Amniotic epithelial cell (primary cell): ENCODE measurements around the gene C1QTNF1.
A peak's percentile ranks its signal among the peaks of the same experiment; 100 is the strongest.
"Not testable (repeated sequence)": the region's sequence is repeated elsewhere in the genome, so short reads cannot be mapped to it uniquely, and the experiment has no call there.

Experiments
- DNase-seq: peaks from one replicate; pipeline ENCODE4 v3.0.0-alpha.2; 2010; ENCODE audit warnings: low read depth

Gene C1QTNF1

DNA sequence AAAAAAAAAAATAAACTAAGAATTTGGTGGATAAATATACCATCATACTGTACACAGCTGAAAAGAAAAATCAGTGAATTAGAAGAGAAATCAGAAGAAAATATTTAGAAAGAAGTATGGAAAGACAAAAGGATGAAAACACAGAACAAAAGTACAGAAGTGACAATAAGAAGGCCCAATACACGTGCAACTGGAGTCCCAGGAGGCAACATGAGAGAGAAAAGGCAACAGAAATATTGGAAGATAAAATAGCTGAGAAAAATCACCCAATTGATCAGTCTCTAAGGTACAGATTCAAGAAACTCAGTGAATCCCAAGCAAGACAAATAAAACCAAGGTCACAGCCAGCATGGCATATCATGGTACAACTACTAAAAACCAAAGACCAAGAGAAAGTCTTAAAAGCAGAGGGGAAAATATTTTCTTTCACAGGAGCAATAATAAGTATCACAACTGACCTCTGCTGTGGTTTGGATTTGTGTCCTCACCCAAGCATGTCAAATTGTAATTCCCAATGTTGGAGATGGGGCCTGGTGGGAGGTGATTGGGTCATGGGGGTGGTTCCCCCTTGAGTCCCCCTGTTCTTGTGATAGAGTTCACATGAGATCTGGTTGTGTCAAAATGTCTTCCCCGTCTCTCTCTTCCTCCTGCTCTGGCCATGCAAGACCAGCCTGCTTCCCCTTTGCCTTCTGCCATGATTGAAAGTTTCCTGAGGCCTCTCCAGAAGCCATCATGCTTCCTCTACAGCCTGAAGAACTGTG lies 30.4 kb downstream of the C1QTNF1 start:
- DNase-seq: peak; percentile 29

DNA sequence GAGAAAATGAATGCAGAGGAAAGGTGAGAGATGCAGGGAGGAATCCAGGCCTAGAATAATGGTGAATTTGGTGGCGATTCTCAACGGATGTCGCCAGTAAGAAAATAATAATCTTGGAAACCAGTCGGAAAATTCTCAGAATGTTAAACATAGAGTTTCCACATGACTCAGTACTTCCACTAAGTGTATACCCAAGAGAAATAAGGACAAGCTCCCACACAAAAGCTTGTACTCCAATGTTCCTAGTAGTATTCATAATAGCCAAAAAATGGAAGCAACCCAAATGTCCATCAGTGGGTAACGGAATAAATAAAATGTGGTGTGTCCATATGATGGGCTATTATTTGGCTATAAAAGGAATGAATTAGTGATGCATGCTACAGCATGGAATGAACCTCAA lies 31.2 kb downstream of the C1QTNF1 start:
- no peak for DNase-seq

DNA sequence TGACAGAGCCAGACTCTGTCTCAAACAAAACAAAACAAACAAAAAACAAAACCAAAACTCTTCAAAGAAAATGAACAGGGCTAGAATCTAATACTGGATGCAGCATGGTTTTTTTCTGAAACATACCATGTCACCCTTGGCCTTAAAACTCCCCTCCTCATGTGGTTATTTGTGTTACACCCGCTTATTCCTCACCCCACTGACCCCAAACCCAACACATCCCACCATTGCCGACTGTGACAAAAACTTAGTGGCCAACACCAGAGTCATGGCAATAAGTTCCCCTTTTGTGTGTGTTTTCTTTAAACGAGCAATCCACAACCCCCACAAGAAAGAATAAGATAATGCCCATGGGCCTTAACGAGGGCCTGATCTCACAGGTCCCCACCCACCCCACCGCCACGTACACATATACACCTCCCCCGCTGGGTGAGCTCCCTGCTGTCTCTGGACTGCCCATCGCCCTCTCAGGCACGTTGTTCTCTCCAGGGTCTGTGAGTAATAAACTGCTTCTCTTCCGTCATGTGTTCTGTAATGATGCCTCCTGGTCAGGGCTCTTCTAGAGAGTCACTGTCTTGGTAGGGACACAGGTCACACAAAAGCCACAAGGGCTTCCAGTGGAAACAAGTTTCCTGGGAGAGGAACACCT lies 33.9 kb downstream of the C1QTNF1 start:
- DNase-seq: no peak

DNA sequence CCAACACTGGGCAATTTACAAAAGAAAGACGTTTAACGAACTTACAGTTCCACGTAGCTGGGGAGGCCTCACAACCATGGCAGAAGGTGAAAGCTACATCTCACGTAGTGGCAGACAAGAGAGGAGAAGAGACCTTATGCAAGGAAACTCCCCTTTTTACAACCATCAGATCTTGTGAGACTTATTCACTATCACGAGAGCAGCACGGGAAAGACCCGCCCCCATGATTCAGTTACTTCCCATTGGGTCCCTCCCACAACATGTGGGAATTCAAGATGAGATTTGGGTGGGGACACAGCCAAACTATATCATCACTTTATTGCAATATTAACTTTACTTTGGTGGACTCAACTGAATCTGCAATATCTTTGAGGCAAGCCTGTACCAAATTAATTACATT lies 38.7 kb downstream of the C1QTNF1 start:
- no peak for DNase-seq

DNA sequence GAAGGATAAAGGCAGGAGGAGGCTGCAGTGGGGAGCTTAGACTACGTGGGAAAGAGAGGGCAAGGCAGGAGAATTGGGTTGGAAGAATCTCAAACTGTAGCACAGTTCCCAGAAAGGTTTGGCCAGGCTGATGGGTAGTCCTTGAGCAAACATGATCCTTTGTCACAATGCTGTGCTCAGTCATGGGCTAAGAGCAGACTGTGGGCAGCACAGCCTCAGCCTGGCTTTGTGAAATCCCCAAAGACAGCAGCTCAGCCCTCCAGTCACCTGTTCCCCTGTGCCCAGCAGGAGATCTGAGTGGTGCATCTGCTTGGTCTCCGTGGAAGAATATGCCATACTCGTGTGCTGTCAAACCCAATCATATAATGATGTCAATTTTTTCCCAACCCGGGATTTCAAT lies 40.1 kb downstream of the C1QTNF1 start:
- no peak for DNase-seq

DNA sequence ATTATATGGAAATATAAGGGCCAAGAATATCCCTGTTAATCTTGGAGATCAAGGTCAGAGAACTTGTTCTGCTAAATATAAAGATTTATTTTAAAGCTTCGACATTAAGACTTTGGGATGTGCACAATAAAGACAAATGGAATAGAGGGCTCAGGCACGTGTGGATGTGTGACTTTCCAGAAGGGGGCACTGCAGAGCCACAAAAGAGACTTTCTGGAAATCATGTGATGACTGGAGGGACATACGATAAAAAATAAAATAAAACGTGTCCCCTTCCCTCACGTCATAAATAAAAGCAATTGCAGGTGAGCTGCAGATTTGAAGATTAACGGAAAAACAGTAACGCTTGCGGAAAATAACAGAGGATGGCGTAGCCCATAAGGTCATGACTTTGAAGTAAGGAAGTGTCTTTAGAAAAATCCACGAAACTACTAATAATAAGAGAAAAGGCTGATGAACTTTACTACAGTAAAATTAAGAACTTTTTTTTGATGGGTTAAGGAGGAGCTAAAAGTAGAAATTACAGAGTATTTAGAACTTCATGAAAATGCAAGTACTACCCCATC lies 41.2 kb downstream of the C1QTNF1 start:
- DNase-seq: peak; percentile 32

DNA sequence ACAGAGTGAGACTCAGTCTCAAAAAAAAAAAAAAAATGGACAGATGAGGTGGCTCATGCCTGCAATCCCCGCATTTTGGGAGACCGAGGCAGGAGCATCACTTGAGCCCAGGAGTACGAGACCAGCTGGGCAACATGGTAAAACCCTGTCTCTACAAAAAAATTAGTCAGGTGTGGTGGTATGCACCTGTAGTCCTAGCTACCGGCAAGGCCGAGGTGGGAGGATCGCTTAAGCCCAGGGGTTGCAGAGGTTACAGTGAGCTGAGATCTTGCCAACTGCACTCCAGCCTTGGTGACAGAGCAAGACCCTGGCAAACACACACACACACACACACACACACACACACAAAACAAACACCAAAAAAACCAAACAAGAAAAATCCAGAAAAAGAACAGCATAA lies 43.0 kb downstream of the C1QTNF1 start:
- DNase-seq: no peak

DNA sequence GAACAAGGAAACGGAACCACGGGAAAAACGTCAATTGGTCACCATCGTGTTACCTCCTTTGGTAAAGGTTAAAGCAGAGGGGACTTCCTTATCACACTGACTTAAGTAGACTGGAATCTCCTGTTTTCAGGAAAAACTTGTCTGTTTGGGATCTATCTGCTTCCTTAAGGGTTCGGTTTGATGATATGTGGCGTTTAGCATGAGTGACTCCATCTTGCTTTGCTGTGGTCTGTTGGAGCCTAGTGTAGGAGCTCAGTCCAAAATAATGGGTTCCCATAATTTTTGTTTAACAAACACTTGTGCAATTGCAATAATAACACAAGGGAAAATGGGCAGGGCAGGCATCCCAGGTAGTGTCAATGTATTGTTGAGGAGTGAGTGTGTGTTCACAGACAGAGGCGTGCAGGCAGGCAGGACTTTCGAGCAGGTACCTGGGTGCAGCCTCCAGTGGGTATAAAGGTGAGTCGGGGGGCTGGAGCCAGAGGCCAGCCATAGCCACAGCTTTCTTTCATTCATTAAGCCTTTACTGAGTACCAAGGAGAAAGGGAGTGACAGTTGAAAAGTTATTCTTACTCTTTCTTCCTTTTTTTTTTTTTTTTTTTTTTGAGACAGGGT lies 46.4 kb downstream of the C1QTNF1 start:
- DNase-seq: no peak

DNA sequence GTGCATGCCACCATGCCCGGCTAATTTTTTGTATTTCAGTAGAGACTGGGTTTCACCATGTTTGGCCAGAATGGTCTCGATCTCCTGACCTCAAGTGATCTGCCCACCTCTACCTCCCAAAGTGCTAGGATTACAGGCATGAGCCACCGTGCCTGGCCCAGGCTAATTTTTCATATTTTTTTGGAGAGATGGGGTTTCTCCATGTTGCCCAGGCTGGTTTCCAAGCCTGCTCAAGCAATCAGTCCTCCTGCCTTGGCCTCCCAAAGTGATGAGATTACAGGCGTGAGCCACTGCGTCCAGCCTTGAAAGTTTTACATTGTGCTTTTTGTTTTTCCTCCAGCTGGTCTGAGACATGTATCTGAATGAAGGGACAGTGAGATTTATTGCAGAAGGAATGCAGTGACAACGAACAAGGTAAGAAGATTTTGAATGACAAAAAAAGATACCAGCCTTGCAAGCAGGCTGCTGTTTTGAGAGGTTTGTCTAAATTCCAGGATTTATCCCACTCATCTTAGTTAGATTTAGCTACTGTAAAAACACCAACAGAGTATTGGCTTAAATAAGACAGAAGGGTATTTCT lies 47.3 kb downstream of the C1QTNF1 start:
- DNase-seq: no peak

DNA sequence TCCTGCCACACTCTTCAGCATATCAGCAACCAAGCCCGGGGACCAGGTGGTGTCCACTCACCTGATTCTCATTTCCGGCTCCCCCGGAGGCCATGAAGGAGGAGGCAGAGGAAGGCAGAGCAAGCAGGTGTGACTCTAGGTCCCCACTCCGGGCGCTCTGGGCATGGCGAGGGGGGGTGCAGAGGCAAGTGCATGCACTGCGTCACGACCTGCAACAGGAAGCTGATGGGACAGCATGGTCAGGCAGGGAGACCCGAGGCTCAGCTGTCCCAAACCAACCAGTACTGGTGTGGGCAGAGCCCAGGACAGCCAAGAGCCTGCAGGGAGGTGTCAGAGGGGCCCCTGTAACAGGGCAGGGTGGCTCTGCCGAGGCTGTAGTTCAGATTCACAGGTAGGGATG lies 48.6 kb downstream of the C1QTNF1 start:
- no peak for DNase-seq

DNA sequence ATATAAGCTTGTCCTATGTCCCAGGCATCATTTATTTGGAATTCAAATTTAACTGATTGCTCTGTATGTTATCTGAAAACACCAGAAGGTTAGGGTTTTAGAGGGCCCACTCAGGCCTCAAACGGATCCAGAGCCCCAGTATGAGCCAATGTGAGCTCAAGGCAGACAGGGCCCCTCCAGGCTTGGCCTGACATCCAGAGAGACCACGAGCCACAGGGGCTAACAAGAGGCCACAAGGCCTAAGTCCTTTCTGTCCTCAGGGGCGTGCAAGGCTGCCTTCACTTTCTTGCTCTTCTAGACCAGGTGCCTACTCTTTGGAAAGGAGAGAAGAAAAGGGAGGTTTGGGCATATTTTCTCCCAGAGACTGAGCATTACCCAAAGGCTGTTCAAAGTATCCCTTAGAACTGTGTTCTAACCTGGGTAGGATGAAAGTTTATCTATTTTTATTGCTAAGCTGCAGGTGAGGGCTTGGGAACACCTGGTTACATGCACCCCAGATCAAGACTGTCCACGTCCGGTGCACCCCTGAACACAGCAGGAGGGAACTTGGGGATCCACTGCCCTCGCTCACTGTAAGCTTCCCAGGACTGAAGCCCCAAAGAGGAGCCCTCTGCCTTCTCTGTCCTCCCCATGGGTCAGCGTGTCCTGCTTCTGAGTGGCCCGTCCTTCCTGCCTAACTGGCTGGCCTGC lies 49.2 kb downstream of the C1QTNF1 start:
- DNase-seq: no peak

DNA sequence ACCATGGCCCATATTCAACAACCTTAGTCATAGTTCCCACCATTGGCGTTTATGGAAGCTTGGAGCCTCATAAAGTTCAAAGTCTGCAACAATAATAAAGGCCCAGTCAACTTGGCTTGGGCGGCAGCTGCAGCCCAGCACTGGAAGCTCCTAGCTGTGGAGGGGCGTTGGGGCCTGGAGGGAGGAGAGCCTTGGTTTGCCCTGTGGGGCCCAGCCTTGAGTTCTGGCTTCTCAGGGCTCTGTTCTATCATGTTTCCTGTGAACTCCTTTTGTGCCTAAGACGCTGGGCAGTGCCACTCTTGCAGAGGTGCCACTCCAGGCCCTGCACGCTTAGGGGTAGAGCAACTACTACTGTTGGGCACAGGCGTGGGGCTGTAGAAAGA lies 49.7 kb downstream of the C1QTNF1 start:
- no peak for DNase-seq

DNA sequence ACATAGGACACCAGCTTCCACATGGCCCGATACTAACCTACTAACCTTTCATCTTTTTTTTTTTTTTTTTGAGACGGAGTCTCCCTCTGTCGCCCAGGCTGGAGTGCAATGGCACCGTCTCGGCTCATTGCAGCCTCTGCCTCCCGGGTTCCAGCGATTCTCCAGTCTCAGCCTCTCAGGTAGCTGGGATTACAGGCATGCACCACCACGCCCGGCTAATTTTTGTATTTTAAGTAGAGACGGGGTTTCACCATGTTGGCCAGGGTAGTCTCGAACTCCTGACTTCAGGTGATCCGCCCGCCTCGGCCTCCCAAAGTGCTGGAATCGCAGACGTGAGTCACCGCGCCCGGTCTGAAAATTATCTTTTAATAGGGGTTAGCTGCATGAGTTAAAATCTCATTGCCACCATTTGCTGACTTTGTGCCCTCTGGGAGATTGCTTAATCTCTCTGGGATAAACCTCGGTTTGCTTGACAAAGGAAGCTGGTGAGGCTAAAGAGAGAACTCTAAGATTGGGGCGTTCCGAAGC lies 50.2 kb downstream of the C1QTNF1 start:
- not testable (repeated sequence) for DNase-seq

DNA sequence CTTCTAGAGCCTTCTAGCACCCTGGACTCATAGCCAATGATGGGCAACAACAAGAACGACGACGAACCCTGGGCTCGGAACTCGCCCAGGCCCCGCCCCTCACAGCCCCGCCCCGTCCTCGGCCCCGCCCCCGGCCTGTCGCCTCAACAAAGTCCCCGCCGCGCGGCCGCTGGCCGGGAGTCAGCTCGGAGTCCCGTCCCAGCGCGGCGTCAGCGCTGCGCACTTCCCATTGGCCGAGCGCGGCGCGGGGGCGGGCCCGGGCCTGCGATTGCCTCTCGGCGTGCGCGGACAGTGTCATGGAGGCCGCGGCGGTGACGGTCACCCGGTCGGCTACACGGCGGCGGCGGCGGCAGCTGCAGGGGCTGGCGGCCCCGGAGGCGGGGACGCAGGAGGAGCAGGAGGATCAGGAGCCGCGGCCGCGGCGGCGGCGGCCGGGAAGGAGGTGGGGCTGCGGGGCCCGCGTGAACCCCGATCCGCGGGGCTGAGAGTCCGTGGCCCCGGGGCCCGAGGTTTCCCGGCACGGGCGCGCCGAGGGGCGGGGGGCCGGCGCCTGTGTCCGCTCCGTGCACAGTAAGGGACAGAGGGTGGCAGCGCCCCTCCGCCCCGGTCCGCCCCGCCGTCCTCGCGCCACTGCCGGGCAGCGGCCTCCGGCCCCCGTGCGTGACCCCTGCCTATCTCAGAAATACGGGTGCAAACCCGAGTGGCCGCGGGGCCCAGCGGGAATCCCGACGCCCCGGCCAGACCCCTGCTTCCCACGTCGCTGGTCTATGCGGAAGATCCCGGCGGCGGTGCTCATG lies 50.9 kb downstream of the C1QTNF1 start, which contains the start of gene ENGASE:
Gene ENGASE, plus strand, starts transcription at position 176 of the 797 bp plus-strand sequence. Its CDS starts 121 bp downstream, at position 297.
- peak; percentile 89 for DNase-seq

DNA sequence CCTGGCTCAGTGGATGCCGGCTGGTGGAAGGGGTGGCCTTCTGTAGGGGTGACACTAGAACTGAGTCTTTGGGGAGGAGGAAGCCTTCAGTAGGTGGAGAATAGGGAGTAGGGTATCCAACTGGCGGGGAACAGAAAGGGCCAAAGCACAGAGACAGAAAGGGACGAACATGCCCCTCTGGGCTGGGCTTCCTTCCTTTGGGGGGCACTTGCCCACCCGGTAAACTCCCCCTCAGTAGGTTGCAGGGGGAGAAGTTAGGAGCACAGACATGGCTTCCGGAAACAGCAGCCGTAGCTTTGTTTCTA lies 51.4 kb downstream of the C1QTNF1 start:
- no peak for DNase-seq

DNA sequence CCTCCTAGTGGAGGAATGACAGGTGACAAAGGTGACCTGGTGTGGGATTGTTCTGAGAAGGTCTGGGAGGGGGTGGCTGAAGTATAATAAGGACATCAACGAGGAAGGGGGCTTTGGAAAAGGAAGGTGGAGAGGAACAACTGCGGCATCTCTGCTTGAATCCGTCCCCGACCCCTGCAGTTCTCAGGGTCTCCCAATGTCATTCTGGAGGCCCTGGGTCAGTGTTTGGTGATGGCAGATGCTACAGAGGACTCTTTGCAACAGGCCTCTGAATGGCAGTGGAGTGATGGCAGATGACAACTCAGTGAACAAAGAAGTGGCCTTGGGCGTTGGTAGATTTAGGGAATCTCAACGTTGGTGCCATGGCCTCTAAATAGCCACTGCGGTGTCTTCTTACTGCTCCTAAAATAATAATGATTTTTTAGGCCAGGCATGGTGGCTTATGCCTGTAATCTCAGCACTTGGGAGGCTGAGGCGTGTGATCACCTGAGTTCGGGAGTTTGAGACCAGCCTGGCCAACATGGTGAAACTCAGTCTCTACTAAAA lies 52.0 kb downstream of the C1QTNF1 start:
- no peak for DNase-seq

DNA sequence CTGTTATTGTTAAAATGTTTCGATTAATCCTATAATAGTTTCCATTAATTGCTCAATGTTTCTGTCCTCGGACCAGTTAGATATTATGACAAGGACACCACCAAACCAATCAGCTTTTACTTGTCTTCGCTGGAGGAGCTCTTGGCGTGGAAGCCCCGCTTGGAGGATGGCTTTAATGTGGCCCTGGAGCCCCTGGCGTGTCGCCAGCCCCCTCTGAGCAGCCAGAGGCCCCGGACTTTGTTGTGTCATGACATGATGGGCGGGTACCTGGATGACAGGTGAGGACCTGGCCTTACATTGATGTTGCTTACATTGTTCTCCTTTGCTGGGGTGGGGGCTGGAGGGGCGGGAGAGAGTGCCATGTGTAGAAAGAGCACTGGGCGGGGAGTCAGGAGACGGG lies 53.6 kb downstream of the C1QTNF1 start:
- DNase-seq: no peak

DNA sequence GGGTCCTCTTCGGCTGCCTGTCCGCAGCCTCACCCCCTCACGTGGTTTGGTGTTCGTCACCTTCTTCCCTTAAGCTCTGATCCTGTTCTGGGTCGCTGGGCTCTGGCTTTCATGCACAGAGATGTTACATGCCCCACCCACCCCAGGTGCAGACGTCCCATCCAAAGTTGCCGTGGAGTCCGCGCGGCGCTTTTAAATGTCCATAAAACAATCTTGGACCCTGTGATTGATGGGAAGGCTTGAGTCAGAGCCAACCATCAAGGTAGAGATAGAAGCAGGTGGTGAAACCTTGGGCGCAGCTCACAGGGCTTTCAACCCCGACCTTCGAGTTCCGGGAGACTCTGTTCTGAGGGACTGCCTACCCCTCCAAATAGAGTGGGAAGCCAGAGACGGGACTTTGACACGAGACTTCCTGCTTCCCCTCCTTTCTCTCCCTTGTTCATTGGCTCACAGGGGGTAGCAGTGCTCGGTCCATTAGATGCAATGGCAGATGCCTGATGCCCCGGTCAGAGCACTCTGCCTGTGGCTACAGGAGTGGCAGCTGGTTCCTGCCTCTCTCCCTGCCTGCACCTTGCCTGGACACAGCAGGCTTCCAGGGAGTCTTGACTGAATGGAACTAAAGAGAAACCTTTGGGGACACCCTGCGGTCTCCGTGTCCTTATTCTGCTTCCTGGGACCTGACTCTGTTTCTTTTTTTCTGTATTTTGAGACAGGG lies 54.7 kb downstream of the C1QTNF1 start:
- DNase-seq: no peak

DNA sequence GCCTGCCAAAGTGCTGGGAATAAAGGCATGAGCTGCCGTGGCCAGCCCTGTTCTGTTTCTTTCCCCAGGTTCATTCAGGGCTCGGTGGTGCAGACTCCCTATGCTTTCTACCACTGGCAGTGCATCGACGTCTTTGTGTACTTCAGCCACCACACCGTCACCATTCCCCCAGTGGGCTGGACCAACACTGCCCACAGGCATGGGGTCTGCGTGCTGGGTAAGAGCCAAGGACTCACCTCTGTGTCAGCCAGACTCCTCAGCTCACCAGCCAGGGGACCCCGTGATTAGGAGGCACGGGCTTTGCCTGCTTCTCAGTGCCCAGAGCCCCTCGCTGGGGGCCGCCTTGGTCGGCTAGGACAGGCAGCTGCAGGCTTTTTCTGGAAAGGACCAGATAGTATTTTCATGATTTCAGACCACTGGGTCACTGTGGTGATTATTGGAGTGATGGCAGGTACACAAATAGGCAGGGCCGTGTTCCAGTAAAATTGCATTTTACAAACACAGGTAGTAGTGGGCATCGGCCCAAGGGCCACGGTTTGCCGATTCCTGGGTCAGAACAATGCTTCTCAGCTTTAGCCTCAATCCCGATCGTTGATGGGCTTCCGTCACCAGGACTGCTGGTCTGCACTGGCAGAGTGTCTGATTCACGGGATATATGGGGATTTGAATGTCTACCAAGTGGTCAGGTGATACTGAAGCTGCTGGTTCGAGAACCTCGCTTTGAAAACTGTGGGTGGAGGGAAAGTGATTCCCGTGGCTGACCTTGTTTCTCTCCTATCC lies 55.6 kb downstream of the C1QTNF1 start:
- no peak for DNase-seq
